H1 (cell line): ENCODE measurements around the gene ACAA1. TPM values are rescaled to one million over a fixed set of nuclear protein-coding genes. Genes with fewer than 3 reads are reported as not detected.
A peak's percentile ranks its signal among the peaks of the same experiment; 100 is the strongest.

Experiments used
- BCL11A ChIP-seq, 2 experiments: IDR thresholded peaks; one replicate each; pipeline ENCODE4 v1.6.1; 2011; ENCODE audit warnings: low read depth in 2 of 2, low read length in 2 of 2, mild to moderate bottlenecking in 2 of 2
- CBX5 ChIP-seq: fragments of 300-800, 300-1000 bp; sonication (generic); IDR thresholded peaks from 2 replicates; pipeline ENCODE4 v1.7.1; 2016; ENCODE audit warnings: antibody characterized with exemption, low read length, low read depth
- CBX8 ChIP-seq: fragments of 300-800, 300-1000 bp; sonication (generic); IDR thresholded peaks from 2 replicates; pipeline ENCODE4 v1.7.1; 2016; ENCODE audit warnings: low read depth, low read length, borderline replicate concordance
- CEBPB ChIP-seq: IDR thresholded peaks from 2 replicates; pipeline ENCODE4 v1.6.1; 2012; ENCODE audit warnings: low read depth, low read length
- CREB1 ChIP-seq: IDR thresholded peaks from 2 replicates; pipeline ENCODE4 v1.6.1; 2012; ENCODE audit warnings: inconsistent platforms
- CTBP2 ChIP-seq: IDR thresholded peaks from 2 replicates; pipeline ENCODE4 v1.7.0; 2011; ENCODE audit warnings: borderline replicate concordance, mild to moderate bottlenecking, moderate library complexity, mixed read lengths, low read length; ENCODE audit not compliant: insufficient read depth, insufficient read length
- GABPA ChIP-seq: IDR thresholded peaks from 2 replicates; pipeline ENCODE4 v1.6.1; 2011; ENCODE audit warnings: mild to moderate bottlenecking, low read length, moderate library complexity, borderline replicate concordance; ENCODE audit not compliant: insufficient read depth
- RNF2 ChIP-seq: fragments of 200-900, 300-1000 bp; sonication (generic); IDR thresholded peaks from 2 replicates; pipeline ENCODE4 v1.7.1; 2016; ENCODE audit warnings: borderline replicate concordance, low read depth, mild to moderate bottlenecking, antibody characterized with exemption, low read length; ENCODE audit not compliant: poor library complexity, severe bottlenecking; ENCODE audit errors: missing control alignments
- SAP30 ChIP-seq: fragments of 300-600 bp; sonication (generic); IDR thresholded peaks from 2 replicates; pipeline ENCODE4 v1.7.1; 2012; ENCODE audit warnings: low read length, moderate library complexity, mild to moderate bottlenecking, inconsistent platforms; ENCODE audit not compliant: insufficient read depth, insufficient replicate concordance
- SIN3A ChIP-seq, 2 experiments: IDR thresholded peaks in 1 of 2; conservative IDR thresholded peaks in 1 of 2; 2 replicates each; pipeline ENCODE4 v1.6.1; 2011 to 2012; ENCODE audit warnings: low read length in 2 of 2, improper control_type of control experiment in 1 of 2, low read depth in 1 of 2, mild to moderate bottlenecking in 1 of 2
- SIX5 ChIP-seq: IDR thresholded peaks from 2 replicates; pipeline ENCODE4 v1.6.1; 2011; ENCODE audit warnings: mild to moderate bottlenecking, low read depth, low read length
- SP1 ChIP-seq: IDR thresholded peaks from 2 replicates; pipeline ENCODE4 v1.6.1; 2011; ENCODE audit warnings: low read depth, low read length
- TAF7 ChIP-seq: optimal IDR thresholded peaks from 2 replicates; pipeline ENCODE3; 2011; ENCODE audit warnings: low read depth, mild to moderate bottlenecking, inconsistent platforms, low read length, moderate library complexity, borderline replicate concordance
- TEAD4 ChIP-seq: IDR thresholded peaks from 2 replicates; pipeline ENCODE4 v1.6.1; 2012; ENCODE audit warnings: low read depth, low read length, inconsistent platforms, mixed read lengths
- polyA plus RNA-seq, 7 experiments: library from polyadenylated mRNA; depleted of rRNA in 3 of 7; stranded (reverse) in 5 of 7; unstranded in 2 of 7; fragments of >200 nt in 5 of 7; fragments of 200-250 nt in 2 of 7; gene quantifications; 1 replicate in 5 of 7; 2 replicates in 1 of 7; 4 replicates in 1 of 7; pipeline versions ENCODE4 v1.2.1 to v1.2.3, GENCODE V29; 2011 to 2013; ENCODE audit warnings: missing spikeins in 2 of 7, mixed read lengths in 2 of 7
- total RNA-seq: library from RNA; stranded (reverse); fragmentation: NEBNext Ultra II Directional; extraction: Animal tissue kit (Norgen Biotek cat#: 25700); gene quantifications from 2 replicates; pipeline ENCODE4 v1.2.1, GENCODE V29; 2021
- TF ChIP-seq, protein P1 (sequence below): IDR thresholded peaks from 2 replicates; pipeline ENCODE4 v1.6.1; 2012; ENCODE audit warnings: low read length, inconsistent platforms
- TF ChIP-seq, protein P2 (sequence below): IDR thresholded peaks from 2 replicates; pipeline ENCODE4 v1.6.1; 2011; ENCODE audit warnings: low read length, improper control_type of control experiment

ACAA1 gene
- total and polyA plus RNA-seq, 2 of the 8 experiments (the other 6 are each of a cell fraction or from before 2014, with no cell fraction given) = 23.1 to 34.8 TPM

DNA sequence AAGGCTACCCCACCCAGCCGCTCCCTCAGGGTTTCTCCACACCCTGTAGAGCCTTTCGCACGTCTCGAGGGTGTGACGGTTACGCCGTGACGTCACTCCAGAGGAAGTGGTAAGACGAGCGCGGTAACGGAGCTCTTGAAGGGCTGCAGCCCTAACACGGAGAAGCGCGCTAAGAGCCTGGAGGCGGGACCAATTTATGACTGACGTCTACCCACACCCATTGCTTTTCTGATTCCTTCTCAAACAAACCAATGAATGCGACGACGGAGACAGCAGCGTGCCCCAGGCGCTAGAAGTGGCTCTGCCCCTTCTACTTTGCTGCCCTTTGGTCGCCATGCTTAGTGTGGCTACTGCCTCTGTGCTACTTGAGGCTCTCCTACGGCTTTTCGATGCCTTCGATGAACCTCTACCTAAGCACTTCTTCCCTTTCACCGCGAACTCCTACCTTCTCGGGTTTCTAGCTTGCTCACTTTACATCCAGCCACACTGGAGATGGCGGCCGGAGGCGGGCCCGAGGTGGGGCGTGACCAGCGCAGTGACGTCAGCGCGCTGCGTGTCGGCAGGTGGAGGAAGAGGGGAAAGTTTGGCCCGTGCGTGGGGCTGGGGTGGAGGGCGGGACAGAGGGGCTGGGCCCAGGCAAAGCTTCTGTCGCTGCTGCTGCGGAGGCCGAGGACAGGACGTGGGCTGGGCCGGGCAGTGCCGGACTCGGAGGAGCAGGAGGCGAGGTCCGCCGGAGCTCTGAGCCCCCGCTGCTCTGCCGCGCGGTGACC is 28.2 kb upstream of the ACAA1 start, which contains the start of gene OXSR1 (continued):
- TF ChIP-seq BCL11A (IDR thresholded peaks at IDR 0.05; ENCODE audit: low read depth in 2 of 2, low read length in 2 of 2) = no peak
- TF ChIP-seq SP1 = peak; percentile 92
- no peak; a peak in 1 of 4 replicates for TF ChIP-seq SIN3A (conservative IDR thresholded peaks at IDR 0.05 in 1 of 2, IDR thresholded peaks at IDR 0.05 in 1 of 2; ENCODE audit: low read depth in 1 of 2, low read length in 2 of 2)
- no peak for TF ChIP-seq CBX8
- TF ChIP-seq TAF7 = peak; percentile 59
- TF ChIP-seq TEAD4 = no peak
- peak; percentile 6; the same call in 1 of the 2 replicates for TF ChIP-seq SIX5
- TF ChIP-seq CEBPB = no peak
- no peak for TF ChIP-seq CTBP2
- TF ChIP-seq SAP30 = no peak
- no peak for TF ChIP-seq RNF2
- TF ChIP-seq, protein P1, sequence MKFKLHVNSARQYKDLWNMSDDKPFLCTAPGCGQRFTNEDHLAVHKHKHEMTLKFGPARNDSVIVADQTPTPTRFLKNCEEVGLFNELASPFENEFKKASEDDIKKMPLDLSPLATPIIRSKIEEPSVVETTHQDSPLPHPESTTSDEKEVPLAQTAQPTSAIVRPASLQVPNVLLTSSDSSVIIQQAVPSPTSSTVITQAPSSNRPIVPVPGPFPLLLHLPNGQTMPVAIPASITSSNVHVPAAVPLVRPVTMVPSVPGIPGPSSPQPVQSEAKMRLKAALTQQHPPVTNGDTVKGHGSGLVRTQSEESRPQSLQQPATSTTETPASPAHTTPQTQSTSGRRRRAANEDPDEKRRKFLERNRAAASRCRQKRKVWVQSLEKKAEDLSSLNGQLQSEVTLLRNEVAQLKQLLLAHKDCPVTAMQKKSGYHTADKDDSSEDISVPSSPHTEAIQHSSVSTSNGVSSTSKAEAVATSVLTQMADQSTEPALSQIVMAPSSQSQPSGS = no peak; the same call in 1 of the 2 replicates
- no peak; the same call in 1 of the 2 replicates for TF ChIP-seq GABPA
- TF ChIP-seq CBX5 = no peak
- TF ChIP-seq CREB1 = peak; percentile 98
- TF ChIP-seq, protein P2, sequence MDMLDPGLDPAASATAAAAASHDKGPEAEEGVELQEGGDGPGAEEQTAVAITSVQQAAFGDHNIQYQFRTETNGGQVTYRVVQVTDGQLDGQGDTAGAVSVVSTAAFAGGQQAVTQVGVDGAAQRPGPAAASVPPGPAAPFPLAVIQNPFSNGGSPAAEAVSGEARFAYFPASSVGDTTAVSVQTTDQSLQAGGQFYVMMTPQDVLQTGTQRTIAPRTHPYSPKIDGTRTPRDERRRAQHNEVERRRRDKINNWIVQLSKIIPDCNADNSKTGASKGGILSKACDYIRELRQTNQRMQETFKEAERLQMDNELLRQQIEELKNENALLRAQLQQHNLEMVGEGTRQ = no peak
